ENCODE data around the gene NOTCH4. TPM values are rescaled to one million over a fixed set of nuclear protein-coding genes. Genes with fewer than 3 reads are reported as not detected.

The NOTCH4 gene
- total RNA-seq, 3 donors from 2014 or later, result 20.8 to 47.9 (median 23.8) TPM

DNA sequence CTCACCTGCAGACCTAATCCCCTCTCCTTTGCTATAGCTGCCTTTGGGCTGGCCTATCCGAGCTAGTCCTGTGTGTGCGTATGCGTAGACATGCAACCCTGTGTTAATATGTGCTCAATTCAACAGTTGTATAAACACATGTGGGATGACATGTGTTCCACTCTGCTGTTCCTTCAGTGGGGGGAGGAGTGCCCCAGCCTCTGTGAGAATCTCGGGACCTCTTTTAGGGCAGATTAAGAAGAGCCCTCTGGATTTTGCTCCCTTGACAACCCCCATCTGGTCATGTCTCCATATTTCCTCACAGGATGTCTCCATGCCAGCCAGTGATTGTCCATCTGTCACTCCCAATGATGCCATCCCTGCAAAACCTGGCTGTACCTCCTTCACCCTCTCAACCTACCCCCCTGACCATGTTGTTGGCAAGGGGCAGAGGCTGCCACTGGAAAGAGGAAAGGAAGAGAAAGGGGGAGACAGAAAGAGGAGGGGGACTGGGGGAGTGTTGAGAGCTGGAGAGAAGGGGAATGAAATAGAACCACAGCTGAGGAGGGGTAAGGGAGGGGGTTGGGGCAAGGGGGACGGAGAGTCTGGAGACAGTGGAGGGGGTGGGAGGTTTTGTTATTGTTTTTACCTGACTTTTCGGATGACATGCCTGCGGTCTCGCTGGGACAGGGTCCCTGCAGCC is 72.5 kb downstream of the NOTCH4 start:
- peak overlapping the region in 1 of 2 donors; percentile 98 for H3K27ac ChIP-seq
- peaks cover 0 to 11% of the 10 kb centered on the region in 2 donors for H3K4me1 ChIP-seq
- no peak for TF ChIP-seq POLR2AphosphoS5 (IDR thresholded peaks at IDR 0.05)
- TF ChIP-seq POLR2A (IDR thresholded peaks at IDR 0.05), result no peak
- TF ChIP-seq, protein P1, sequence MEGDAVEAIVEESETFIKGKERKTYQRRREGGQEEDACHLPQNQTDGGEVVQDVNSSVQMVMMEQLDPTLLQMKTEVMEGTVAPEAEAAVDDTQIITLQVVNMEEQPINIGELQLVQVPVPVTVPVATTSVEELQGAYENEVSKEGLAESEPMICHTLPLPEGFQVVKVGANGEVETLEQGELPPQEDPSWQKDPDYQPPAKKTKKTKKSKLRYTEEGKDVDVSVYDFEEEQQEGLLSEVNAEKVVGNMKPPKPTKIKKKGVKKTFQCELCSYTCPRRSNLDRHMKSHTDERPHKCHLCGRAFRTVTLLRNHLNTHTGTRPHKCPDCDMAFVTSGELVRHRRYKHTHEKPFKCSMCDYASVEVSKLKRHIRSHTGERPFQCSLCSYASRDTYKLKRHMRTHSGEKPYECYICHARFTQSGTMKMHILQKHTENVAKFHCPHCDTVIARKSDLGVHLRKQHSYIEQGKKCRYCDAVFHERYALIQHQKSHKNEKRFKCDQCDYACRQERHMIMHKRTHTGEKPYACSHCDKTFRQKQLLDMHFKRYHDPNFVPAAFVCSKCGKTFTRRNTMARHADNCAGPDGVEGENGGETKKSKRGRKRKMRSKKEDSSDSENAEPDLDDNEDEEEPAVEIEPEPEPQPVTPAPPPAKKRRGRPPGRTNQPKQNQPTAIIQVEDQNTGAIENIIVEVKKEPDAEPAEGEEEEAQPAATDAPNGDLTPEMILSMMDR (IDR thresholded peaks at IDR 0.05), result no peak
- H3K9me3 ChIP-seq, result no peaks in the 10 kb centered on the region
- H3K36me3 ChIP-seq, result no peaks in the 10 kb centered on the region
- no peak for DNase-seq (ENCODE audit: low spot score in 2 of 2)
- no peaks in the 10 kb centered on the region for H3K27me3 ChIP-seq
- intact Hi-C loops (cut with DNase I; ENCODE audit: low total_unique reads), result no loop called here
- H3K4me3 ChIP-seq, result peak overlapping the region; percentile 36 to 84 (median 82)

DNA sequence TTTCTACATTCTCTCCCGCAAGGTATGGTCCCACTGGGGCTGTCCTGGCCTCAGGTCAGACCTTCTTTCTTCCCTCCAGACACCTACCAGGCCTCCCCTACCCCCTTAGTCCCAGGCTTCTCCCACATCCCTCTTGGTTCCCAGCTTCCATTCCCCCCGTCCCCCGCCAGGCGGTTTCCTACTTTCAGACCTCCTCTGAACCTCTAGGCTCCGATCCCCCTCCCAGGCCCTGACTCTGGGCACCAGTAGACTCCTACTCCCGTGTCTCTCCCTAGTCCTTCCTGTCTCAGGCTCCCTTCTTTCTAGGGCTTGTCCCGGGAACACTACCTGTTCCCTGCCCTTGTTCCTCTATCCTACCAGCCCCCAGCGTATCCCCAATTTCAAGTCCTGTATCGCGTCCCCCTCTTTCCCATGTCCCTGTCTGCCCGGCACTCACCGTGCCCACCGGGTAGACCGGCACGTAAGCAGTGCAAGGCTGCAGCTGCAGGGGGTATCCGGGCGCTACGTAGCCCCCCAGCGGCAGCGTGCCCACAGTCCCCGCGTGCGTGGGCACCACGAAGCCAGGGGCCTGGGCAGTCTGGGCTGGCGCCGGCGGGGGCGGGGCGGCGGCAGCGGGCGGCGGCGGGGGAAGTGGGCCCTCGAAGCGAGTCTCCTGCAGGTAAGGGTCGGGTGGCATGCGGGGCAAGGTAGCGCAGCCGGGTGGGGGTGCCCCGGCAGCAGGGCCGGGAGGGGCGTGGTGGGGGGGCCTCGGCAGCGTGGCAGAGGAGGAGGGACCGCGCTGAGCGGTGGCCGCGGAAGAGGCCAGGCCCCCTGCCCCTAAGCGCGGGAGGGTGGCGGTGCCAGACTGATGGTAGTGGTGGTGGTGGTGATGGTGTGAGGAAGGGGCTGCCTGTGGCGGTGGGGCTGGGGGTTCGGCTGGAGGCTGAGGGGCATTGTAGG is 73.7 kb downstream of the NOTCH4 start:
- Histone ChIP-seq H3K4me1 (peaks cover 0 to 3% of the 10 kb centered on the region in 2 donors), H3K4me3 (peak overlapping the region in 2 of 3 donors; percentile 82 to 84), H3K9me3 (no peaks in the 10 kb centered on the region), H3K27ac (peak overlapping the region in 1 of 2 donors; percentile 9), H3K27me3 (no peaks in the 10 kb centered on the region), H3K36me3 (no peaks in the 10 kb centered on the region)
- DNase-seq (ENCODE audit: low spot score in 2 of 2), result no peak
- intact Hi-C loops (cut with DNase I; ENCODE audit: low total_unique reads), result no loop called here
- no peak for TF ChIP-seq POLR2AphosphoS5 (IDR thresholded peaks at IDR 0.05)
- TF ChIP-seq POLR2A (IDR thresholded peaks at IDR 0.05), result no peak
- TF ChIP-seq, protein P1 (IDR thresholded peaks at IDR 0.05), result no peak

DNA sequence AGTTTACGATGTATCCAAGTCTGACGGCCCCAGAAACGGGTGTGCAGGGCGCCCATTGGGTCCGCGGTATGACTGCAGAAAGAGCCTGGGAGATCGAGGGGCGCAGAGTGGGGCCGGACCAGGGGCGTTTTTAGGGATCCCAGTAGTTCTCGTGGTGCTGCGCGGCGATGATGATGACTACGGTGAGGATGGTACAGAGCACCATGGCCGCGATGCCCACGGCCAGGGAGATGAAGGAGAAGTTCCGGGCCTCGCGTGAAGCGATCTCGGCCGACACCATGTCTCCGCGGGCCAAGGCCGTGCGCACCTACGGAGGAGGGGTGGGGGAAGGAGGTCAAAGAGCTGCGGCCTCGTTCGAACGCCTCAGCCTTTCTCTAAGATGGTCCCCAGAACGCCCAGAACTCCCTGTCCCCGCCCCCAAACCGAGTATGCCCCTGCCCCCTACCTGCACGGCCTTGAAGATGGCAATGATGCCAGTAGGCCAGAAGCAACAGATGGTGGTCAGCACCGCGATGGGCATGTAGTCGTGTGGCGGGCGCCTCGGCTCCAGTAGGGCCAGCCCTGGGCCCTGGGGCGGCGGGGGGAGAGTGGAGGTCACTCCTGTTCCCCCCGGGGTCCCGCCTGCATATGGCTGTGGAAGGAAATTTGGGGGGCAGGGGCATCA is 74.6 kb downstream of the NOTCH4 start:
- DNase-seq (ENCODE audit: low spot score in 2 of 2), result no peak
- H3K36me3 ChIP-seq, result no peaks in the 10 kb centered on the region
- TF ChIP-seq POLR2A (IDR thresholded peaks at IDR 0.05), result no peak
- no peak for TF ChIP-seq POLR2AphosphoS5 (IDR thresholded peaks at IDR 0.05)
- TF ChIP-seq, protein P1 (IDR thresholded peaks at IDR 0.05), result no peak
- peak overlapping the region in 2 of 3 donors; percentile 26 to 33 for H3K4me3 ChIP-seq
- H3K4me1 ChIP-seq, result no peaks in the 10 kb centered on the region
- no peak overlapping the region for H3K27ac ChIP-seq
- no peaks in the 10 kb centered on the region for H3K27me3 ChIP-seq
- no peaks in the 10 kb centered on the region for H3K9me3 ChIP-seq
- intact Hi-C loops (cut with DNase I; ENCODE audit: low total_unique reads), result no loop called here

DNA sequence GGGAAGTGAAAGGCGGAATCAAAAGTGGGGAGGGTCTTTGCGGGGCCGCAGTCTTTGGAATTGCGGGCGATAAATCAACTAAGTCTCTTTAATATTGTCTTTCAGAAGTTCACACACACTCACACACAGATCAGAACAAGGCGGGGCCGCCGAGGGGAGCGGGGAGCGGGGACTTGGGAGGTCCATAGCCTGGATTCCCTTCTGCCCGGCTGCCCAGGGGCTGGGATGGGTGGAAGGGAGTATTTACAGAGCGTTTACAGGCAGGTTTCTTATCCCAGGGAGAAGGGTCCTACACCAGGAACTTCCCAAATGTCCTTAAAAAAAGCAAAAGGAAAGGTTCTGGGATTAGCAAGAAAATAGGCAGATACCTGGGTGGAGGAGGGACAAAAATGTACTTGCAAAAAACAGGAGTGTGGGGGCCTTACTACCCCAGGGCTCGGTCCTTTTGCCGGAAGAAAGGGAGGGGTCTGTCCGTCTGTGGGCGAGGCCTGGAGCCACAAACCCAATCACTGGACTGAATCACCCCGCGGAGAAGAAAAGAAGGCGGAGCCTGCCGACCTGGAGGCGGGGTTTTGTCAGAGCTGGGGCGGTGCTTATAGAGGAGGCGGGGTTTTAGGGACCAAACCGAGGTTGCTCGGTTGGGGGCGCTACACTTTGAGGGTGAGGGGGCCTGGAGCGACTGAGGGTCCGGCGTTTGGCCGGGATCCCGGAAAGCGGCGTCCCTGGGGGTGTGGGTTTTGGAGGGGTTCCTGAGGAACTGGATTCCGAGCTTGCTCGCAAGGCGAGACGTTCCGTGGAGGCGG is 75.4 kb downstream of the NOTCH4 start:
- DNase-seq (ENCODE audit: low spot score in 2 of 2), result no peak
- Histone ChIP-seq H3K9me3 (no peaks in the 10 kb centered on the region), H3K36me3 (no peaks in the 10 kb centered on the region), H3K27ac (no peak overlapping the region), H3K27me3 (no peaks in the 10 kb centered on the region), H3K4me3 (peak overlapping the region in 2 of 3 donors; percentile 26 to 33), H3K4me1 (no peaks in the 10 kb centered on the region)
- TF ChIP-seq, protein P1 (IDR thresholded peaks at IDR 0.05), result no peak
- TF ChIP-seq POLR2AphosphoS5 (IDR thresholded peaks at IDR 0.05) (no peak), POLR2A (IDR thresholded peaks at IDR 0.05) (no peak)
- intact Hi-C loops (cut with DNase I; ENCODE audit: low total_unique reads), result no loop called here
